Middle frontal gyrus (tissue), 1 donor: ENCODE results near the gene C10orf62.
"Not testable (repeated sequence)": the region's sequence is repeated elsewhere in the genome, so short reads cannot be mapped to it uniquely, and the experiment has no call there.

Source experiments
- DNase-seq: peaks from one replicate; pipeline ENCODE4 v3.0.0-alpha.2; 2015; ENCODE audit warnings: low spot score; ENCODE audit errors: extremely low spot score

The C10orf62 gene

DNA sequence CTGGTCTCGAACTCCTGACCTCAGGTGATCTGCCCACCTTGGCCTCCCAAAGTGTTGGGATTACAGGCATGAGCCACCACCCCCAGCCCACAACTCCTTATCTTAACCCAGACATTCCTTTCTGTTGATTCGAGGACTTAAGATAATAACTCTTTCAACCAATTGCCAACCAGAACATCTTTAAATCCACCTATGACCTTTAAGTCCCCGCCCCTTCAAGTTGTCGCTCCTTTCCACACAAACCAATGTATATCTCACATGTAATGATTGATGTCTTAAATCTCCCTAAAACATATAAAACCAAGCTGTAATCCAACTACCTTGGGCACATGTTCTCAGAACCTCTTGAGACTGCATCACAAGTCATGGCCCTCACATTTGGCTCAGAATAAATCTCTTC is 24.7 kb upstream of the C10orf62 start:
- DNase-seq: no peak

DNA sequence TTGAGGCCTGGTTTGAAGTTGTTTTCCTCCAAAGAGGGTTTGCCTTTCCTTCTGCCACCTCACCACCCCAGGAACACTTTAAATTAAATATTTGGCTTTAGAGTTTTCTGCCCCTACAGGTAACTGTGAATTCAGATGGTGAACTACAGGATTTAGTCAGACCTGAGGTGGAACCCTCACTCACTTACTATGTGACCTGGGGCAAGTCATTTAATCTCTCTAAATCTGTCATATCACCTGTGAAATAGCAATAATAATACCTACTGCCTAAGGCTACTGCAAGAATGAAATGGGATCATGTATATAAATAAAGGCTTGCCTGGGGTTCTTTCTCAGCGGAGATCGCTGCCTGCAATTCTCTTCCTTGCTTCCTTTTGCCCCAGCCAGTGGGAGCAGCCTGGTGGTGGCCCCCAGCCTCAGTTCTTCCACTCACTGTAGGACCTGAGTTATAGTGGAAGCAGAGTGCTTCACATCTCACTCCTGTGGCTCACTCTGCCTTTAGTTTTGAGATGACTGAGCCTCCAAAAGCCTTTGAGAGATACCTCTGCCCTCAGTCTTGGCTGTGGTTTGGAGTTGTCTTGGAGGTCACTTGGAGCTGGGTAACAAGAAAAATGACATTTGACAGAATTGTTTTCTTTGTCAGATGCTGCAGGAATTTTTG is 23.1 kb upstream of the C10orf62 start:
- no peak for DNase-seq

DNA sequence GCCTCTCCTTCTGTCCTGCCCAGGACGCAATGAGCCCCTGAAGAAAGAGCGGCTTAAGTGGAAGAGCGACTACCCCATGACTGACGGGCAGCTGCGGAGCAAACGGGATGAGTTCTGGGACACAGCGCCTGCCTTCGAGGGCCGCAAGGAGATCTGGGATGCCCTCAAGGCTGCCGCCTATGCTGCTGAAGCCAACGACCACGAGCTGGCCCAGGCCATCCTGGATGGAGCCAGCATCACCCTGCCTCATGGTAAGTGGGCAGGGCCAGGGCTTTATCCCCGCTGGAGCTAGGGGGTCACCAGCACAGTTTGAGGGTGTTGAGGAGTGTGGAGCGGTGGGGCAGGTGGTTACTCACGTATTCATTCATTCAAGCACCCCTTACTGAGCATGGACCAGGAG is 21.6 kb upstream of the C10orf62 start:
- no peak for DNase-seq

DNA sequence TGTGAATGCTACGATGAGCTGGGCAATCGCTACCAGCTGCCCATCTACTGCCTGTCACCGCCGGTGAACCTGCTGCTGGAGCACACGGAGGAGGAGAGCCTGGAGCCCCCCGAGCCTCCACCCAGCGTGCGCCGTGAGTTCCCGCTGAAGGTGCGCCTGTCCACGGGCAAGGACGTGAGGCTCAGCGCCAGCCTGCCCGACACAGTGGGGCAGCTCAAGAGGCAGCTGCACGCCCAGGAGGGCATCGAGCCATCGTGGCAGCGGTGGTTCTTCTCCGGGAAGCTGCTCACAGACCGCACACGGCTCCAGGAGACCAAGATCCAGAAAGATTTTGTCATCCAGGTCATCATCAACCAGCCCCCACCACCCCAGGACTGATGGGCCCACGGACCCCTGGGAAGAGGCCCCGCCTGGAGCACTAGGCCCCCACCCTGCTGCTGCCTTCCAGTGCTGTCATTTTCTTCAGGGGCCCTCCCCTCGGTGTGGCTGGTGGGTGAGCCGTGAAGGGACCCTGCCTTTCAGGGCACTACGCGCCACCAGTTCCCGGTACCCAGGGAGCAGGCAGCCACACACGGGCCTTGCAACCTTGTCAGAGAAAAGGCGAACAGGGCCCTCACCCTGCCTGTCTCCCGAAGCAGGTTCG is 19.3 kb upstream of the C10orf62 start:
- no peak for DNase-seq

DNA sequence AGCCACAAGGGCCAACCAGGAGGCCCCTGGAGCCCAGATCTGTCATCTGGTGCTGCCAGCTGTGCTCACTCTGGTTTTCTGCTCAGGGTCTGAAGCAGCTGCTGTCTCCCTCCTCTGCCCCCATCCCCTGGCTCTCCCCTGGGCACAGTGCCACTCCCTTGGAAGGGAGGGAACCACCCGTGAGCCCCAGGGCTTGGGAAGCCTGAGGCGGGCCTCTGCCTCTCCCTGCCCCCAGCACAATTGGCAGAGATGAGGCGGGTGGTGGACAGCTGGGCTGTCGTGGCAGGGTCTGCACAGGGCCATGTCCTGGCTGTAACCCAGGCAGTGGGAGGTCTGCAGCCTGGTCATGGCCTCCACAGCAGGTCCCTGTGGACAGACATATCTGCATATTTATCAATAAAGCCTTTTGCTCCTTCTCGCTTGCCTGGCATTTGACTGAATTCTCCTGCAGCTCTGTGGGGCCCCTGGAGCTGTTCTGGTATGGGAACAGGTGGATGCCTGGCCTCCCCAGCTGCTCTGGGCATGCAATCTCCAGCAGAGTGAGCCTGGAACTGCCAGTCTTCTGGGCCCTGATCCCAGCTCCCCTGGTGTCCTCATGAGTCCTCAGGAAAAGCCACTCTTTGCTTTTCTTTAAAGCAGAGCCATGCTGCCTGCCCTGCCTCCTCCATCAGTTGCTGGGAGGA is 18.6 kb upstream of the C10orf62 start:
- no peak for DNase-seq

DNA sequence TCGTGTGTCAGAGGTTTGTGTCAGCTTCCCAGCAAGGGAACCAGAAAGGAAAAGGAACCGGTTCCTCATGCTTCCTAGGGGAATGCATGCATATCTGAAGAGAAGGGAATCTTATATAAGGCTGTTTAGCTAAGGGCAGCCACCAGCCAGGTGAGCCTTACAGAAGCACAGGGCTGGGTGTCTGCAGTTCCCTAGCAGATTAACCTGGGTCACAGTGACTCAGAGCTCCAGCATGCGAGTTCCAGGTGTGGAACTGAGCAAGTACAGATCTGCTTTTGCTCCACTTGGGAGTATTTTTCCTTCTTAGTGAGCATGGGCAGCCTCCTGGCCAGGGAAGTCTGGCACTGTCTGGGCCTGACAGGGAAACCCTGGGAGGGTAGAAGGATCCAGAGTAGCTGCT is 17.9 kb upstream of the C10orf62 start:
- DNase-seq: no peak

DNA sequence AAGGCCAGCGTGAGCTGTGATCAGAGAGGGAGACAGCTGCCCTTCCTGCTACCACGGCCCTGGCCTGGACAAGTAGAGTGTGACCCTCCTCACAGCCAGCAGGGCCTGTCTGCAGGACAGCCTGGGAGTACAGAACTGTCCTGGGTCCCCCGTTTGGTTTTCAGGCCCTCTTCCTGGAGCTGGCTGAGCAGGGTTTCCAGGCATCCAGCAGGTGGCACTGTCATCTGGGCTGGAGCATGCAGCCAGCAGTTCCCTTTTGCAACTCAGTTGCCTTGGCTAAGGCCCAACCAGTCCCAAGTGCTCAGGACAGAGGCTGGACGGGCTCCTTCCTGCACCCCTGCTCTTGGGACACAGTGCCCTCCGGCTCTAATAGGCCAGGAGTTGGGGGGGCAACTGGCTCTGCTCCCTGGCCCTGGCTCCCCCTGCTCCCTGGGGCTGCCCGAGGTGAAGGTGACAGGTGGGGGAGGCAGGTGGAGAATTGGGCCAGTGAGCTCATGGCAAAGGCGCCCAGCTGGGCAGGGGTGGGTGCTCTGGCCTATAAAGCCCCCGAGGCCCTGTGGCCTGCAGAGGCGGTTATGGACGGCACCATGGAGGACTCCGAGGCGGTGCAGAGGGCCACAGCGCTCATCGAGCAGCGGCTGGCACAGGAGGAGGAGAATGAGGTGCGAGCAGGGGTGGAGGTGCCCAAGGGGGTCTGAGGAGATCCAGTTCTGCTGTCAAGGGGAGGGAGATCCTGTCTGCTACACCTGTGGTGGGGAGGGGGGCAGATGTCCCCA is 17.1 kb upstream of the C10orf62 start, which contains the start of gene ANKRD2:
TSS of gene ANKRD2 (plus strand) at position 566 of the 776 bp plus-strand sequence. CDS start at position 576, 10 bp downstream.
- DNase-seq: peak; percentile 71

DNA sequence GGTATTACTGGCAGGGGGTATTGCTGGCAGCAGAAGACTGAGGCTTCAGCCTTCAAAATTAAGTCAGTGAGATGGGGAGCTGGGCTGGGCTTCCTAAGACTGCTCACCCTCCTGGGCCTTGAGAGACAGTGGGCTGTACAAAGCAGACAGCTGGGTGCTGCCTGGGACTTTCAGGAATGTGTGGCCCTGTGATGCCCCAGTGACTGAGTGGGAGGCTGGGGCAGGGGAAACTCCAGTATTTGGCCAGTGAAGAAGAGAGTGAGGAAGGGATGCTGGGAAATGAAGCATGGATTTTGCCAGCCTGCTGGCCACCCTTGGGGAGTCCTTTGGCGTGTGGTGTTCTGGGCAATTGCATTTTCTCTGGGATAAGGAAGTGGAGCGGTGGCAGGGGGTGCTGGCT is 16.5 kb upstream of the C10orf62 start:
- DNase-seq: no peak

DNA sequence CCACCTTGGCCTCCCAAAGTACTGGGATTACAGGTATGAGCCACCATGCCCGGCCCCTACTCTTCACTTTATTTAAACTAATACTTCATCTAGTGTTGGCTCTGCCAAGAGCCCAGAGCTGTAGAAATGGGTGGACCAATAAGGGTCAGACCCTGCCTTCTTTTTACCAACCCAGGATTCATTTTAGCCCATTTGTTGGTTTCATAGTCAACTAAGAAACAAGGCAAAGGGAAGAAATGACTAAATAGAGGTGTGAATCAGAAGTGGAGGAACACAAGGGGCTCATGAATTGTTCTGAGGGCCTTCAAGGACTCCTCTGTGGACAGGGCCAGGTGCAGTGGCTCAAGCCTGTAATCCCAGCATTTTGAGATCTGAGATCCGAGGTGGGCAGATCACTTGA is 15.8 kb upstream of the C10orf62 start:
- no peak for DNase-seq

DNA sequence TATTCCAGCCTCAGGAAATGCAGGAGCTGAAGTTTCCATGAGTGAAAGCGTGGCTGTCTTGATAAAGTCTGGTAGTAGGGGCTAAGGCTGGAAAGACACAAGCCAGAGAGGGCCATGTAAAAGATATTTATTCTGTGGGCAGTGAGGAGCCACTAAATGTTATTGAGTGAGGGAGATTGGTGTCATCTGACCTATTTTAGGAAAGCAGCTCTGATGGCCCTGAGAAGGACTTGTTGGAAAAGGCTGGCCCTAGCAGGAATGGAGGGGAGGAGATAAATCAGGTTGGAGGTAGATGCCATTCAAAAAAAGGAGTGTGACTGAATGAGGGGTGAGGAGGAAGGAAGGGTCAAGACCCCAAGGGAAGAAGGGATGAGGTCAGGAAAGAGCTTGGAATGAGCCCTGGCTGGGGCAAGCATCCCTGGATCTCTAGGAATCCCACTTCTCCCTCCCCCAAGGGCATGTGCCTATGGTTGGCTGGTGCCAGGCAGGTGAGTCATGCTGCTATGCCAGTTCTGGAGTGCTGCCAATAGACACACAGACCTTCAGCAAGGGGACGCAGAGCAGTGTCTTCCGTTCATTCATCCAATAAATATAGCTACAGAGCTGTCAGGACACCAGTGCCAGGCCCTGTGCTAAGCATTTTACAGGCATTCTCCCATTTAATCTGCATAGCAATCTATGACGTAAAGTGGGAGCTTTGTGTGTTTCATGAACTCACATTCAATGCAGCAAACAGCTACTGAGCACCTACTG is 15.0 kb upstream of the C10orf62 start:
- no peak for DNase-seq

DNA sequence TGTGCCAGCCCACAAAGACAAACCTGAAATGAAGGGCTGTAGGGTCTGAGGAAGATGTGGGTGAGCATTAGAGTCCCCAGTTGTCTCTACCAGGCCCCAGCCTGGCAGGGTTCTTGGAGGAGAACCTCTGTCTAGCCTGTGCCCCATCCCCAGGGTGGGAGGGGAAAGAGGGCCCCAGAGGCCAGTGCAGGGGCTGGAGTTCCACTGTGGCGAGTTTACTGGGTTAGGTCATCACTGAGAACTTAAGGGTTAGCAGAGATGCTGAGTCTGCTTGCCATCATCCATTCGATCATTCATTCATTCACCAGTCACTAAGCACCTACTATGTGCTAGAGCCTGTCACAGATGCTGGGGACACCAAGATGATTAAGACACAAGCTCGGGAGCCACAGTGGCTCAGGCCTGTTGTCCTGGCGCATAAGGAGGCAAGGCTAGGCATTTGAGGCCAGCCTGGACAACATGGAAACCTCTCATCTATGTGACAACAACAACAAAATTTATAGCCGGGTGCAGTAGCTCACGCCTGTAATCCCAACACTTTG is 14.3 kb upstream of the C10orf62 start:
- no peak for DNase-seq

DNA sequence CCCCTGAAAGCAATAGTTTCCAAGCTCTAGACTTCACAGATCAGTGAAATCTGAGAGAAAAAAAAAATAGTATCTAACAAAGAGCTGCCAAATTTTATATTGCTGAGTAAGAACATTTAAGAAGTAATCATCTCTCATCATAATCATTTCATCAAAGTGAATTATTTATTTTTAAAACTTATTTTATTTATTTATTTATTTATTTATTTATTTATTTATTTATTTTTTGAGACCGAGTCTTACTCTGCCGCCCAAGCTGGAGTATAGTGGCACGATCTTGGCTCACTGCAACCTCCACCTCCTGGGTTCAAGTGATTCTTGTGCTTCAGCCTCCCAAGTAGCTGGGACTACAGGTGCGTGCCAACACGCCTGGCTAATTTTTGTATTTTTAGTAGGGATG is 13.0 kb upstream of the C10orf62 start:
- not testable (repeated sequence) for DNase-seq

DNA sequence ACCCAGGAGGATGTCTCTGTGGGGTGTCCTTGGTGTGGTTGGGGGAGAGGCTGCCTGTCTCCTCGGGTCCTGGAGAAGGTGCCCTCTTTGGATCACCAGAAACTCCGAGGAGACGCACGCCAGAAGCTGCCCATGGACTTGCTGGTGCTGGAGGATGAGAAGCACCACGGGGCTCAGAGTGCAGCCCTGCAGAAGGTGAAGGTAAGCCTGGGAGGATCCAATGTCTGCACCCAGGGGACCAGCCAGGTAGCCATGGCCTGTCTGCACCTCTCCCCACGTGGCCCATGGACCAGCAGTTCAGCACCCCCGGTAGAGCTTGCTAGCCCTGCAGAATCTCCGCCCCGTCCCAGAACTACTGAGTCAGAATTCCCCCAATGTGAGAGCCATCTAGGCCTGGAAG is 11.8 kb upstream of the C10orf62 start:
- DNase-seq: no peak

DNA sequence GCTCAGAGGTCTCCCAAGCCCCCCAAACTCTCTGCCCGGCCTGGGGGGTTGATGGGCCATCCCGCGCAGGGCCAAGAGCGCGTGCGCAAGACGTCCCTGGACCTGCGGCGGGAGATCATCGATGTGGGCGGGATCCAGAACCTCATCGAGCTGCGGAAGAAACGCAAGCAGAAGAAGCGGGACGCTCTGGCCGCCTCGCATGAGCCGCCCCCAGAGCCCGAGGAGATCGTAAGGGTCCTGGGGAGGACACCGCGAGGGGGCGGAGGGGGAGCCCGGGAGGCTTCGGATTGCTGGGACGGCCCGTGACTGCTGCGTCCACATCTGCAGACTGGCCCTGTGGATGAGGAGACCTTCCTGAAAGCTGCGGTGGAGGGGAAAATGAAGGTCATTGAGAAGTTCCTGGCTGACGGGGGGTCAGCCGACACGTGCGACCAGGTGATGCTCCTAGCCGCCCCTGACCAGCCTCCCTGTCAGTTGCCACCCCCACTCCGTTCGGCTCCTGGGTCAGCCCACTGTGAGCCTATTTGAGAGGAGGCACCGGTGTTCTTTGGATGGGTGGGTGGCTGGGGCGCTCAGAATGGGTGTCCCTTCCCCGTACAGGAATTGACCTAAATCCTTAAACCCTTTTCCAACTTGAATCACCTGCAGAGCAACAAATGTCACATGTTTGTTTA is 11.2 kb upstream of the C10orf62 start:
- no peak for DNase-seq

DNA sequence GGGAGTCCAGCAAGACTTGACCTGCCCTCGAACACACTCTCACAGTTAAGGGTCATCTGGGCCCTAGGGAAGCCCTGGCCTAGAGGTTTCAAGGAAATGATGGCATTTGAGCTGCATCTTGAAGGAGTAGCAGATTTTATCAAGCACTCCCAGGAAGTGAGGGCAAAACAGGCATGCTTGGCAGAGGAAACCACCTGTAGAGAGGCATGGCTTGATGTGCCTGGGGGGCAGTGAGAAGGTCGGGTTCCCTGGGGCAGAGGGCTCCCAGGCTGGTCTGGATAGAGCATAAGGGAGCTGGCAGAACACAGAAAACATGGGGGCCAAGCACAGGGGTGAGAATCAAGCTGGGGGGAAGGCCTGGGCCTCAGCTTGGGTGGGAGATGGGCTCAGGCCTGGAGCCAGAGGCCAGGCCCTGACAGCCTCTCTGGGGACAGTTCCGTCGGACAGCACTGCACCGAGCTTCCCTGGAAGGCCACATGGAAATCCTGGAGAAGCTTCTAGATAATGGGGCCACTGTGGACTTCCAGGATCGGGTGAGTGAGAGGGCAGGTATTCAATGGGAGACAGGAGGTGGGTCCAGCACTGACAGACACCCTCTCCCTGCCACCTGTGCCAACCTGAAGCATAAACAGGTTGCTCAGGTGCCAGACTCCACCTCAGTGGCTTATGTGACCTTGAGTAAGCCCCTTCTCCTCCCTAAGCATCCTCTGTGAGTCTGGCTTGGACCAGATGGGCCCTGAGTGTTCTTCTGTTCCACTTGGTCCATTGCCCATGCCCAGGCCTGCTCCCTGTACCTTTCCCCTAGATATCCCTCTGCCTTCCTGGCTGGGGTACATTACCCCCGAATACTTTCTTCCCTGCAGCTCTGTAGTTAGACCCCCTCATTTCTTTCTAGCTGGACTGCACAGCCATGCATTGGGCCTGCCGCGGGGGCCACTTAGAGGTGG is 8.8 kb upstream of the C10orf62 start:
- no peak for DNase-seq

DNA sequence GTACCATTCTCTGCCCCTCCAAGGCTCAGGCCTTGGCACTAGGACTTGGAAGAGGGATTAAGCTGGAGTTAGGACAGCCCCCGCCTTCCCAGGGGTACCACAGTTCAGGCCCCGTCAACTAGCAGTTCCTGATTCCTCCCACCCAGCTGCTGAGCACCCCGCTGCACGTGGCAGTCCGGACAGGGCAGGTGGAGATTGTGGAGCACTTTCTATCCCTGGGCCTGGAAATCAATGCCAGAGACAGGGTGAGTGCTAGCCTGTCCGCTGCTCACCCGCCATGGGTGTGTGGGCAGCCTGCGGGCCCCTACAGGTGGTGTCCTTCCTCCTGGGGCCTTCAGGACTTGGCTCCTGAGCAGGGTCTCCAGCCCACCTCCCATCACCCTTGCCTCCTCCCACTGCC is 7.4 kb upstream of the C10orf62 start:
- no peak for DNase-seq

DNA sequence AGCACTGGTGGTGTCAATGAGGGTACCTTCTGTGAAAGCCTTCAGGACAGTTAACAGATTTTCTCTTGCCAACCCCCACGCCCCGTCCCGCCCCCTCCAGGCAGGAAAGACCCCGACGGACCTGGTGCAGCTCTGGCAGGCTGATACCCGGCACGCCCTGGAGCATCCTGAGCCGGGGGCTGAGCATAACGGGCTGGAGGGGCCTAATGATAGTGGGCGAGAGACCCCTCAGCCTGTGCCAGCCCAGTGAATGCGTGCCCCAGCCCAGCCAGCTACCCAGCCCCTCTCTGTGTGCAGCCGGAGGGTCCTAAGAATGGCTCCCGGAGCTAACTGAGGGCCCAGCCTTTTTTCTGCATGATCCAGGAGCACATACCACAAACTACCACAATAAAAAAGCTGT is 6.0 kb upstream of the C10orf62 start:
- DNase-seq: no peak

DNA sequence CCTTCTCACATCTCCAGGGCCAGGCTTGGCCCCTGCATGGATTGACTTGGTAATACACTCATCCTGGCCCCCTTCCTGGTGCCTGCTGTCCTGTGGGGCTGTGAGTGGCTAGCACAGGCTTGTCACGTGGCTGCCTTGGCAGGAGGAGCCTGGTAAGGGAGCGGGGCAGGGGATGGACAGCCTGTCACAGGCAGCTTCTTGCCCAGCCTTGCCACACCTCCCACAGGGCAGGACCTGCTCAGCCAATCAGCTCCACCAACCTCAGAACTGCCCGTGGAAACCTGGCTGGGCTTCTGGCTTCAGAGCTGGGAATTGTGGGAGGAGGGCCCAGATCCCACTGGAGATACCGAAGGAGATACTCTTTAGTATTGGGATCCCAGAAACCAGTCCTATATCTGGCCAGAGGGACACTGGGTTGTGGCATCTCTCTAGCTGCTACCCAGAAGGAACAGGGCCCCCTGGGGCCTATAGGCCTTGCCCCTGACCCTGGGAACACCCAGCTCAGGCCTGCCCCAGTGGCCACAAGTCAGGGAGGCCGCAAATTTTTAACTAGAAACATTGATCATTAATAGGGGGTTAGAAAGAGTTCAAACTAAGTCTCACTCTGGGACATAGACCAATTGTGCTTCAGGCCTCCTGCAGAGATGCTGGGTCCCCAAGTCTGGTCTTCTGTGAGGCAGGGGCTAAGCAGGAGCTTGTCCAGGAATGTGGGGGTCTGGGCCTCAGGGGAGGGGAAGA is 5.3 kb upstream of the C10orf62 start, which contains the start of gene HOGA1:
TSS of gene HOGA1 (plus strand) at position 330 of the 738 bp plus-strand sequence. CDS start at position 645, 315 bp downstream.
- DNase-seq: peak; percentile 45
